Stimulated activated naive CD8-positive, alpha-beta T cell treated with anti-CD3 and anti-CD28 coated beads, Interleukin-15, Interleukin-2, amounts not matched to agents 100 ng/mL and 50 ng/mL, for 24 hours (primary cell): Measurements from ENCODE around the gene CUX1.

Source experiments
- H3K27ac Mint-ChIP-seq: one replicate; pipeline ENCODE4 v1.8.0; 2021; ENCODE audit warnings: mild to moderate bottlenecking, mixed read lengths
- H3K27me3 Mint-ChIP-seq: one replicate; pipeline ENCODE4 v1.8.0; 2021; ENCODE audit warnings: mixed read lengths
- H3K36me3 Mint-ChIP-seq: one replicate; pipeline ENCODE4 v1.8.0; 2021; ENCODE audit warnings: low read depth, mixed read lengths
- H3K4me1 Mint-ChIP-seq: one replicate; pipeline ENCODE4 v1.8.0; 2021; ENCODE audit warnings: low read depth, mixed read lengths
- H3K4me3 Mint-ChIP-seq: one replicate; pipeline ENCODE4 v1.8.0; 2021; ENCODE audit warnings: mild to moderate bottlenecking, mixed read lengths
- H3K9me3 Mint-ChIP-seq: one replicate; pipeline ENCODE4 v1.8.0; 2021; ENCODE audit warnings: mixed read lengths

Gene CUX1

DNA sequence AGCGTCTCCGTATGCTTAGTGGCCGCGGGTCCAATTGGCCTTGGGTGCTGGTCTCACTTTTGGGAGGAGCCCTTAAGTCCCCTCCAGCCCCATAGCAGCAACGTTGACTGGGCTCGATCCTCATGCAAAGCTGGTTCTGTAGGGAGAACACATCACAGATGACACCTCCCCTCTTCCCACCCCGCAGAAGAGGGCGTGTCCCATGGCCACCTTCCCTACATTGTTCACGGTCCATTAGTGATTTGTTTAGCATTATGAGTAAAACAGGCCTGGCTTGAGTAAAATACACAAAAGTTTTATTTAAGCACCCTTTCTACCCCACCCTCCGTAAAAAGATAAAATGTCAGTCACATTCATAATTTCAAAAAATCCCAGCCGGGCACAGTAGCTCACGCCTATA, 380.2 kb downstream of the CUX1 start:
- H3K4me1 Mint-ChIP-seq, result no peaks in the 10 kb centered on the region
- no peaks in the 10 kb centered on the region for H3K27me3 Mint-ChIP-seq
- no peak overlapping the region for H3K27ac Mint-ChIP-seq
- H3K9me3 Mint-ChIP-seq, result no peaks in the 10 kb centered on the region
- no peak overlapping the region for H3K4me3 Mint-ChIP-seq
- H3K36me3 Mint-ChIP-seq, result peaks cover 31% of the 10 kb centered on the region

DNA sequence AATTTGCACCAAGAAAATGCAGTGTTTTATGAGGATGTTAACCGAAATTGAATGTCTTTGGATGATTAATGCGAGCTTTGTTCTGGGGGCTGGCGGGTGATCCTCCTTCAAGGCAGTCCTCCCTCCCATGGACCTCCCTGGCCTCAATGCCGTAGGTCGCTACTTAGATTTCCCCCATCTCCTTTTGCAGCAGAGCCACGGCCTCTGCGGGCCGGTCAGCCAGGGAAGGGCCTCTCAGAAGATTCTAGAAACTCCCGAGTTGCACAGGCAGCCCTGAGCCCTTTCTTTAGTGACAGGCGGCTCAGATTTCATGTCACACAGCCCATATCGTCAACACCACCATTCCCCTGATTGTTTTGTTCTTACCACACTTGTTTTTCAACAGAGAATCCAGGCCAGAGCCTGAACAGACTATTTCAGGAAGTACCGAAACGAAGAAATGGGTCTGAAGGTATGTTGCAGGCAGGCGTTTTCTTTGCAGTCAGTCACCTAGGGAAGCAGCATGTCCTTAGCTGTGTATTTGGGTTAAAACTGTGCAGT, 381.1 kb downstream of the CUX1 start:
- Mint-ChIP-seq H3K27ac (no peak overlapping the region), H3K36me3 (peaks cover 34% of the 10 kb centered on the region), H3K4me1 (no peaks in the 10 kb centered on the region), H3K27me3 (no peaks in the 10 kb centered on the region), H3K9me3 (no peaks in the 10 kb centered on the region), H3K4me3 (no peak overlapping the region)

DNA sequence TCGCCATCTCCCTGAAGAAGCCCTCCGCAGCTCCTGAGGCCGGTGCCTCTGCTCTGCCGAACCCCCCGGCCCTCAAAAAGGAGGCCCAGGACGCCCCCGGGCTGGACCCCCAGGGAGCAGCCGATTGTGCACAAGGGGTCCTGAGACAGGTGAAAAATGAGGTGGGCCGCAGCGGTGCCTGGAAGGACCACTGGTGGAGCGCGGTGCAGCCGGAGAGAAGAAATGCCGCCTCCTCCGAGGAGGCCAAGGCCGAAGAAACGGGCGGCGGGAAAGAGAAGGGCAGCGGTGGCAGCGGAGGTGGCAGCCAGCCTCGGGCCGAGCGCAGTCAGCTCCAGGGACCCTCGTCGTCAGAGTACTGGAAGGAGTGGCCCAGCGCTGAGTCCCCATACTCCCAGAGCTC, 384.1 kb downstream of the CUX1 start:
- Mint-ChIP-seq H3K36me3 (peaks cover 37% of the 10 kb centered on the region), H3K27me3 (no peaks in the 10 kb centered on the region), H3K4me1 (no peaks in the 10 kb centered on the region), H3K27ac (no peak overlapping the region), H3K4me3 (no peak overlapping the region), H3K9me3 (no peaks in the 10 kb centered on the region)

DNA sequence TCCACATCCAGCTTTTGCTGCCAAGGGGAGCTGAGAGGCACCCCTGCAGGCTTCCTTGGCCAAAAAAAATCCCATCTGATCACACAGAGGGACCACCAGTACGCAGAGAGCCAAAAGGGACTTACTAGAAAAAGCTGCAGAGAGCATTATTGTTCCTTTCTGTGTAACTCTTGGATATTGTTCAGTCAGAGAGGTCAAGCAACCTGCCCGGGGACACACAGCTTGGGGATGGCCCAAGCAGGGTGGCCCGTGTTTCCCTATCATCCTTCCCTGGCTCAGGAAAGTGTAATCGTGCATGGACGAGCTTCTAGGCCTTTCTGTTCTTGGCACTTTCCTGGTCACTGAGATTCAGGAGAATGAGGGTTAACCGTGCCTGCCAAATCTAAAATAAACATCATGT, 385.1 kb downstream of the CUX1 start:
- no peaks in the 10 kb centered on the region for H3K4me1 Mint-ChIP-seq
- no peak overlapping the region for H3K4me3 Mint-ChIP-seq
- no peaks in the 10 kb centered on the region for H3K27me3 Mint-ChIP-seq
- H3K9me3 Mint-ChIP-seq, result no peaks in the 10 kb centered on the region
- H3K27ac Mint-ChIP-seq, result no peak overlapping the region
- H3K36me3 Mint-ChIP-seq, result peaks cover 34% of the 10 kb centered on the region

DNA sequence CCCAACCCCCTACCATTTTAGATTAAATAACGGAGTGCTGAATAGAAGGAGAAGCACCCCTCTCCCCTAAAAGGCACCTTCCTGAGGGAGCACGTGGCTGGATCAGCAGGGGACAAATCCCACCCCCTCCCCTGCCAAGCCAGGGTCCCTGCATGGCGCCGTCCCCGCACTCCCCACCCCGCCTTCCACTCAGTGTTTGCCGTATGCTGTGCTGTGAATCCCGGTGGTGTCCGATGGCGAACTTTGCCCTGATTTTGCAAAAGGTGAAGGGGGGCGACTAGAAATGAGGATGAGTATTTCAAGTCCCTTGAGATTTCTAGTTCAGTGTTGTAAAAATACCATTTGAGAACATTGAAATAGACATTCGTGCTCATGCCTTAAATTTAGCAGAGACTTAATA, 385.8 kb downstream of the CUX1 start:
- Mint-ChIP-seq H3K9me3 (no peaks in the 10 kb centered on the region), H3K27me3 (no peaks in the 10 kb centered on the region), H3K4me1 (no peaks in the 10 kb centered on the region), H3K36me3 (peaks cover 34% of the 10 kb centered on the region), H3K4me3 (no peak overlapping the region), H3K27ac (no peak overlapping the region)

DNA sequence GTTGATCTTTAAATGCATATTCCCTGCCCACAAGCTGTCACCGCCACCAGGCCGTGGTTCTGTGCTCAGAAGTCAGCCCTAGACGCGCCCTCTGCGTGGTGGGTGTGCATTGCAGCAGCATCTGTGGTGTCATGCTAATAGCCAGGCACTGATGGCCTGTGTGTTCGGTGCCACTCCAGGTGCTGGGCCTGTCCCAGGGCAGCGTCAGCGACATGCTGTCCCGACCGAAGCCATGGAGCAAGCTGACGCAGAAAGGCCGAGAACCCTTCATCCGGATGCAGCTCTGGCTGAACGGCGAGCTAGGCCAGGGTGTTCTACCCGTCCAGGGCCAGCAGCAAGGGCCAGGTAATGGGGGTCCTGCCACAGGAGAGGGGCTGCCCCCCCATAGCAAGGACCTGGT, 386.8 kb downstream of the CUX1 start:
- H3K9me3 Mint-ChIP-seq, result no peaks in the 10 kb centered on the region
- H3K27me3 Mint-ChIP-seq, result no peaks in the 10 kb centered on the region
- H3K4me1 Mint-ChIP-seq, result no peaks in the 10 kb centered on the region
- peaks cover 32% of the 10 kb centered on the region for H3K36me3 Mint-ChIP-seq
- no peak overlapping the region for H3K4me3 Mint-ChIP-seq
- no peak overlapping the region for H3K27ac Mint-ChIP-seq

DNA sequence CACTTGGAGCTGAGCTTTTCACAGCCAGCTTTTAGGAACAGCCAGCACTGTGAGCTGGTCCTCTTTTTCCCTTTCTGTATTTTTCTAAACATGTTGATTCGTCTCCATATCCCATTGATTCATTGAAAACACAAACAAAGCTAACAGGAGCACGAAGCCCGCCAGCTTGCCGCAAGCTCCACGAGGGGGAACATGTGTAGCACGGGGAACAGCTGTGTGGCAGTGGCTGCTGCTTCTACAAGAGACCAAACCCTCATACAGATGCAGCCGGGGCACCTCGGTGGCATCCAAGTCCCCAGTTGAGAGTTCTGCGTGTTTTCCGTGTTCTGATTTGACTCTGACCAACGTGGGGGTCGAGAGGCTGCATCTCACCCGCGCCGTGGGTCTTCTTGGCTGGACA, 388.5 kb downstream of the CUX1 start:
- H3K4me3 Mint-ChIP-seq, result no peak overlapping the region

DNA sequence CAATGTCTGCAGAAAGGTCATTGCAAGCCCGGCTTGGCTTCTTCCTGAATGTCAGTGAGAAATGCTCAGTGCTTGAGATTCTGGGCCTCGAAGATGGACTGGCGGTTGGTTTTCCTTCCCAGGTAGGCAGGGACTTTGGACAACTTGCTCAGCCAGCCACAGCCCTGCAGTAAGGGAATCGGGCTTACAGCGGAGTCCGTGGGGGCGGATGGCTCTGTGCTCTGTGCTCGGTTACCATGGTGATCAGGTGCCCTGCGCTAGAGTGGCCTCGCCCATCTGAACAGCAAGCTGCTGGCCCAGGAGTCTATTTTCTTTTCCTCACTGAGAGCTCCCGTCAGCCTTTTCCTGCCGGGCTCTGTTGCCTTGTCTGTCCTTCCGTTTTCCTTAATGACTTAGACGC, 391.4 kb downstream of the CUX1 start:
- Mint-ChIP-seq H3K9me3 (no peaks in the 10 kb centered on the region), H3K36me3 (peaks cover 18% of the 10 kb centered on the region), H3K27me3 (no peaks in the 10 kb centered on the region), H3K4me1 (no peaks in the 10 kb centered on the region), H3K4me3 (no peak overlapping the region), H3K27ac (no peak overlapping the region)

More for the DNA sequence above, 388.5 kb downstream of the CUX1 start:
- no peak overlapping the region for H3K27ac Mint-ChIP-seq
- peaks cover 23% of the 10 kb centered on the region for H3K36me3 Mint-ChIP-seq
- no peaks in the 10 kb centered on the region for H3K27me3 Mint-ChIP-seq
- H3K9me3 Mint-ChIP-seq, result no peaks in the 10 kb centered on the region
- no peaks in the 10 kb centered on the region for H3K4me1 Mint-ChIP-seq

DNA sequence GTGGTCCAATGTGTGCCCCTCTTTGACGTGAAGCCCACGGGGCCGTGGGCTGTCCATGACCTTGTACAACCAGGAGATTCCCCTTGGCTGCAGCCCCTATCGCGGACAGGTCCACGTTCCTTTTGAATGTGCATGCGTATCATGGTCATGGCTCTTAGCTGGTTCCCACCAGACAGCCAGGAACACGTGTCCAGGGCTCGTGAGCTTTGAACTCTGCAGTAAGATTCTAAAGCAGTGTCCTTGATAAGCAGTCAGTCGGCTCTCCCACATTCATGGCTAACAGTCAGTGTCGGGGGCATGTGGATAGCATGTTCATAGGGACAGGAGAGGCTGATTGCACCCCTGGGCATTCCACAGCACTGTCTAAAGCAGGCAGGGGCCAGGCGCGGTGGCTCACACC, 393.4 kb downstream of the CUX1 start:
- no peaks in the 10 kb centered on the region for H3K27me3 Mint-ChIP-seq
- peaks cover 18% of the 10 kb centered on the region for H3K36me3 Mint-ChIP-seq
- H3K4me3 Mint-ChIP-seq, result no peak overlapping the region
- no peaks in the 10 kb centered on the region for H3K9me3 Mint-ChIP-seq
- no peak overlapping the region for H3K27ac Mint-ChIP-seq
- H3K4me1 Mint-ChIP-seq, result no peaks in the 10 kb centered on the region

DNA sequence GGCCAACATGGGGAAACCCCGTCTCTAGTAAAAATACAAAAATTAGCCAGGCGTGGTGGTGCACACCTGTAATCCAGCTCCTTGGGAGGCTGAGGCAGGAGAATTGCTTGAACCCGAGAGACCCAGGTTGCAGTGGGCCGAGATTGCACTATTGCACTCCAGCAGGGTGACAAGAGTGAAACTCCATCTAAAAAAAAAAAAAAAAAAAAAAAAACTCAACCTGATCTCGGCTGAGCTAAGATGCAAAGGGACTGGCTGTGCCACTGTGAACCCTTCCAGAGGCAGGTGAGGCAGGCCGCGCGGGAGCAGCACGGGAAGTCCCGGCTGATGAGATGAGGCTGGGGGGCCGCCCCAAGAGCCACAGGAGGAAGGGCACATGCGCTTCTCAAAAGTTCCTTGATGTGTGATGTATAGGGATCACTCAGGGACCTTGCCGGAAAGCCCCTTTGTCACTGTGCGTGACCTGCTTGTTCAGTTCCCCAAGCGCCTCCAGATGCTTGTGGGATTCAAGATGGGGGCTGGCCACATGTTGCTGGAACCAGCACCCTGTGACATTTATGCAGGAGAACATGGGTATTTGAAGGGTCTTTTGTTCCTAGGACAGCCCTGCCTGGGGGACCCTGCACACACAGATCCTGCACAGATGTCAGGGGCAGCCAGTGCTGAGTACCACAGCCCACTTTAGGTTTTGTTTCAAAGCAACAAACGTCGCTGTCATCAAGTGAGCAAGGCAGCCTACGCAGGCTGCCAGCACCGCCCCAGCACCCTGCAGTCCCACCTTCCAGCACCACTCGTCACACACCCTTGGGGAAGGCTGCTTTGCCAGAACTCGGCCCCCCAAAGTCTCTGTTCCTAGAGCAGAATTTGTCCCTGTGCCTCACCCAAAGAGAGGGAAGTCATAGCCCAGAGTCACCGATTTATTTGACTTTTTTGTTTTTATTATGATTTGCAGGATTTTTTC, 394.4 kb downstream of the CUX1 start:
- no peak overlapping the region for H3K4me3 Mint-ChIP-seq
- no peaks in the 10 kb centered on the region for H3K9me3 Mint-ChIP-seq
- no peak overlapping the region for H3K27ac Mint-ChIP-seq
- H3K36me3 Mint-ChIP-seq, result peaks cover 9% of the 10 kb centered on the region
- H3K4me1 Mint-ChIP-seq, result no peaks in the 10 kb centered on the region
- H3K27me3 Mint-ChIP-seq, result no peaks in the 10 kb centered on the region

DNA sequence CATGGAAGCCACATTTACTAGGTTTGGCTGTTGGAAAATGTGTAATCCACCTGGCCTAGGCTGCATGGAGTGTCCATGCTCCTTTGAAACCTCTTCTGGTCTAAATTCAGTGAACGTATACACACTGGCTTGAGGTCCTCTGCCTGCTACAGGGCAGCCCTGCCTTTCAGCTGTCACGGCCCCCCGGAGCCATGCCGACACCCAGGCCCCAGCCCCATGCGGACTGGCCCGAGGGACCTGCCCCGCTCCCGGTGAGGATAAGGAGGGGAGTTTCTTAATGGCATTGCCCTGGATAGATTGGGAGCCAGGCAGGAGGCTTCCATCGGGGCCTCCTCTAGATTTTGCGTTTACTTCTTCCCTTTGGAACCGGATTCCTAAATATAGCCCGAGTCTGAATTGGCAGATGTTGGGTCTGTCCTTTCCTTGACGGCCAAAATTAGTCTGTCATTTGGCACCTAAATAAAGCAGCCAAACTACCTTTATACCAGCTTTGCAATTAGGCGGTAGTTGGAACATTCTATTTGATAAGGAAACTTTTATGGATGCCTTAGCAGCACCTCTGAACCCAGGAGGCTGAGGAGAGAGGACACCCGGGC, 397.1 kb downstream of the CUX1 start:
- no peaks in the 10 kb centered on the region for H3K4me1 Mint-ChIP-seq
- H3K9me3 Mint-ChIP-seq, result no peaks in the 10 kb centered on the region

DNA sequence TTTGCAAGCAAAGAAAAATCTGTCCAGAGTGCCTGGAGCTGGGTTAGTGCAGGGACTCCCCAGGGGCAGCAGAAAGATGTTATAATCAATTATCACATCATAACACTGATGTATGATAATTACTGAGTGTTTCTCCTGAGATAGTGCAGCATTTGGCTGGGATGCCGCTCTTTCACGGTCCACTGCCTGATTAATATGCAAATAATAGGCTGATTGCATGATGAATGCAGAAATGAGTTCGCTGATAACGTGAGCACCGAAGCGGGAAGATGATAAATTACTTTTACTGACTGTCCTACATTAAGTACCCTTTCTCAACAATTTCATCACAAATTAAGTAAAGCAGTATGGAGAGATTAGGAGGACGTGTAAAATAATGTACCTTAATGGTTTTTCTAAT, 397.8 kb downstream of the CUX1 start:
- Mint-ChIP-seq H3K4me3 (no peak overlapping the region), H3K27ac (no peak overlapping the region), H3K4me1 (no peaks in the 10 kb centered on the region), H3K36me3 (peaks cover 6% of the 10 kb centered on the region), H3K27me3 (no peaks in the 10 kb centered on the region), H3K9me3 (no peaks in the 10 kb centered on the region)

More for the DNA sequence above, 397.1 kb downstream of the CUX1 start:
- H3K36me3 Mint-ChIP-seq, result peaks cover 6% of the 10 kb centered on the region
- H3K27ac Mint-ChIP-seq, result no peak overlapping the region
- no peaks in the 10 kb centered on the region for H3K27me3 Mint-ChIP-seq
- H3K4me3 Mint-ChIP-seq, result no peak overlapping the region

DNA sequence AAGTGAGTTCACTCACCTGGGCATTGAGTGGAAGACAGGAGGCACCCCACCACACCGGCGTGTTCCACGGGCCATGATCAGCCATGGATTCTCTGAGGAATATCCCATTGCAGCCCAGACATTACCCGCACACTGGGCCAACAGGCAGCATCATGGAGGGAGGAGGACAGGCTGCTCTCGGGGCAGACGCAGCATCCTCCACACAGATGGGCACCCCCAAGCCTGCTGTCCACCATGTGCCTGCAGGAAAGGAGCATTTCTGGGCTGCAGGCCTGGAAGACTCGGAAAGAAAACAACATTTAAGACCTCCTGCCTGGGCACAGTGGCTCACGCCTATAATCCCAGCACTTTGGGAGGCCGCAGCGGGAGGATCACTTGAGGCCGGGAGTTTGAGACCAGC, 398.3 kb downstream of the CUX1 start:
- H3K4me3 Mint-ChIP-seq, result no peak overlapping the region
- H3K27ac Mint-ChIP-seq, result no peak overlapping the region
- H3K27me3 Mint-ChIP-seq, result no peaks in the 10 kb centered on the region
- peaks cover 6% of the 10 kb centered on the region for H3K36me3 Mint-ChIP-seq
- no peaks in the 10 kb centered on the region for H3K4me1 Mint-ChIP-seq
- H3K9me3 Mint-ChIP-seq, result no peaks in the 10 kb centered on the region

DNA sequence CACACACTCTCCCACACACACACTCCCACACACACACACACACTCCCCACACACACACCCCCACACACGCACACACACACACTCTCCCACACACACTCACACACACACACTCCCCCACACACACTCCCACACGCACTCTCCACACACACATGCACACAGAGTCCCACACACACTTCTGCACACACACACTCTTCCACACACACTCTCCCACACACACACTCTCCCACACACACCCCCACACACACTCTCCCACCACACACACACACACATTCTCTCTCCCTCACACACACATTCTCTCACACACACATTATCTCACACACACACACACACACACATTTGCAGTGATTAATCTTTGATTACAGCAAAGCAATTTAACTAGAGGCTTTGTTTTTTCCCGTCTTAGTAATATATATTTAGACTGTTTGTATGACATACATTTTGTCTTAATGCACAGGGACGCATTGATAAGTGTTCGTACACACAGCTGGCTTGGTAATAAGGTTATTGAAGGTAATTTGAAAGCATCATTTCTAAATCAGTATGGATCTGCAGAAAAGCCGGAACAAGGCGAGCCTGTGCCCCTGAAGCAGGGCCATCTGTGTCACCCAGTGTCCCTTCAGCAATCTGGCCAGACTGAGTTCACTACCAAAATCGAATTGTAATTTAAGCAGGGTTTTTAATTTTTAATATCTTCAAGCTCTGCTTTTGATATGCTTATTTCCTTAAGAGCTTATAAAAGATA, 399.3 kb downstream of the CUX1 start:
- Mint-ChIP-seq H3K9me3 (no peaks in the 10 kb centered on the region), H3K4me3 (no peak overlapping the region), H3K27ac (no peak overlapping the region), H3K36me3 (peaks cover 6% of the 10 kb centered on the region), H3K4me1 (no peaks in the 10 kb centered on the region), H3K27me3 (no peaks in the 10 kb centered on the region)
